Upper lobe of left lung (tissue), 6 donors: Measurements from ENCODE around the gene C10orf71. TPM values are rescaled to one million over a fixed set of nuclear protein-coding genes. Genes with fewer than 3 reads are reported as not detected.

ENCODE experiments used
- ATAC-seq, 2 donors: fragments of 200-7000 bp; cut with Tn5 transposase; one replicate each; pipeline ENCODE4 v1.9.1; 2022; ENCODE audit warnings: mild to moderate bottlenecking in 2 of 2, moderate library complexity in 2 of 2; ENCODE audit not compliant: low FRiP score in 2 of 2
- DNase-seq, 2 donors: peaks; one replicate each; pipeline ENCODE4 v3.0.0-alpha.2; 2019 to 2020
- H3K27ac ChIP-seq, 4 donors: fragments of 200-600 bp; sonication (generic); one replicate each; pipeline ENCODE4 v1.5.1; 2016 to 2019
- H3K27me3 ChIP-seq, 4 donors: fragments of 200-600 bp; sonication (generic); one replicate each; pipeline ENCODE4 v1.5.1; 2017 to 2019
- H3K36me3 ChIP-seq, 4 donors: fragments of 200-600 bp; sonication (generic); one replicate each; pipeline ENCODE4 v1.5.1; 2016 to 2019
- H3K4me1 ChIP-seq, 4 donors: fragments of 200-600 bp; sonication (generic); one replicate each; pipeline ENCODE4 v1.5.1; 2018 to 2019
- H3K4me3 ChIP-seq, 4 donors: fragments of 200-600 bp; sonication (generic); one replicate each; pipeline ENCODE4 v1.5.1; 2017 to 2019; ENCODE audit warnings: mild to moderate bottlenecking in 2 of 4, moderate library complexity in 1 of 4
- H3K9me3 ChIP-seq, 4 donors: fragments of 200-600 bp; sonication (generic); one replicate each; pipeline ENCODE4 v1.5.1; 2018 to 2019
- EP300 ChIP-seq, 4 donors: sonication (generic); formaldehyde crosslinking; IDR thresholded peaks; one replicate each; pipeline ENCODE4 v1.5.1; 2017; ENCODE audit warnings: antibody characterized with exemption in 4 of 4, control low read depth in 2 of 4
- POLR2A ChIP-seq, 4 donors: fragments of 450-650 bp; IDR thresholded peaks; one replicate each; pipeline ENCODE4 v1.5.1; 2016 to 2017; ENCODE audit warnings: antibody characterized with exemption in 4 of 4, mild to moderate bottlenecking in 2 of 4
- POLR2AphosphoS5 ChIP-seq, 2 donors: sonication (generic); formaldehyde crosslinking; IDR thresholded peaks; one replicate each; pipeline ENCODE4 v1.5.1; 2017; ENCODE audit warnings: antibody characterized with exemption in 2 of 2
- WGBS, 2 donors: methylation state at CpG; one replicate each; pipeline ENCODE4 v1.1.5; 2017 to 2018; 5-methylcytosine and 5-hydroxymethylcytosine counted together
- total RNA-seq, 6 donors: library from RNA; depleted of rRNA in 4 of 6; stranded (reverse); fragments of >200 nt in 4 of 6; gene quantifications; one replicate each; pipeline versions ENCODE4 v1.1.0 to v1.2.1, GENCODE V29; 2016 to 2021
- TF ChIP-seq, protein P1 (sequence below), 6 experiments: fragments of 450-650 bp in 4 of 6; fragments of 200-600 bp in 2 of 6; sonication (generic) in 2 of 6; IDR thresholded peaks; one replicate each; pipeline ENCODE4 v1.5.1; 2016 to 2019; ENCODE audit warnings: antibody characterized with exemption in 6 of 6
- donor health status: DM: no; HTN: no; CAD: no; lungs with moderate emphysema.
- donor health status: DM: no; HTN: yes; CAD: no; lungs with severe emphysema.

C10orf71 gene
- total RNA-seq, 6 donors from 2014 or later, result not detected

DNA sequence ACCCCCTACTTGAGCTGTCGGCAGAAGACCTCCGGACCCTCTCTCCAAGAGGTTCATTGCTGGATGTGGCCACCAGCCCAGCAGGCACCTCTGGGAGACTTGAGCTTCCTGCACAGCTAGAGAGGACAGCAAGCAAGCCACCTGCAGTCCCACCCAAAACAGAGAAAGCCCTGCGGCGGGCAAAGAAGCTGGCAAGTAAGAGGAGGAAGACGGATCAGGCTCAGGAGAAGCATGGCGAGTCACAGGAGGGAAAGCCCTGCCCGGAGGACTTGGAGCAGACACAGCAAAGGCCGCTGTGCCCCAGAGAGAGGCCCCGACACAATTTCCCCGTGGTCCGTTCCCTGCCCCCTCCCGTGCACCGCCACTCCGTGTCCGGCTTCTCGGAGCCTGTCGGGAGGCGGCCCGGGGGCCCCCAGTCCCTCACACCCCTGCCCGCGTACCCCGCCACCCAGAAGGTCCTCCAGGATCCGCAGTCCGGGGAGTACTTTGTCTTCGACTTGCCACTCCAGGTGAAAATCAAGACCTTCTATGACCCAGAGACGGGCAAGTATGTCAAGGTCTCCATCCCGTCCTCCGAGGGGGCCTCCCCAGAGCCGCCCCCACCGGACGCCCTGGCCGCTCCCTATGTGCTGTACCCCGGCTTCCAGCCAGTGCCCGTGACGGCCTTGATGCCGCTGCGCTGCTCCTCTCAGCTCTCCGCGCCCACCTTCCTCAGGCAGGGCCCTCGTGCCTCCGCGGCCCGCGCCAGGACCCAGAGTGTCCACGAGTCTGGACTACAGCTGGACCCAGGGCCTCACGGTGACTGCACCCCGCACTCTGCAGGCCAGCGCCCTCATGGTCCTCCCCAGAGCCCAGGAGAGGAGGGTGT, 27.2 kb downstream of the C10orf71 start:
- Histone ChIP-seq H3K4me3 (no peak overlapping the region), H3K4me1 (no peaks in the 10 kb centered on the region), H3K27ac (no peak overlapping the region), H3K9me3 (no peaks in the 10 kb centered on the region), H3K36me3 (no peaks in the 10 kb centered on the region), H3K27me3 (no peaks in the 10 kb centered on the region)
- TF ChIP-seq POLR2AphosphoS5 (IDR thresholded peaks at IDR 0.05), result no peak
- no peak for TF ChIP-seq POLR2A (IDR thresholded peaks at IDR 0.05)
- TF ChIP-seq, protein P1, sequence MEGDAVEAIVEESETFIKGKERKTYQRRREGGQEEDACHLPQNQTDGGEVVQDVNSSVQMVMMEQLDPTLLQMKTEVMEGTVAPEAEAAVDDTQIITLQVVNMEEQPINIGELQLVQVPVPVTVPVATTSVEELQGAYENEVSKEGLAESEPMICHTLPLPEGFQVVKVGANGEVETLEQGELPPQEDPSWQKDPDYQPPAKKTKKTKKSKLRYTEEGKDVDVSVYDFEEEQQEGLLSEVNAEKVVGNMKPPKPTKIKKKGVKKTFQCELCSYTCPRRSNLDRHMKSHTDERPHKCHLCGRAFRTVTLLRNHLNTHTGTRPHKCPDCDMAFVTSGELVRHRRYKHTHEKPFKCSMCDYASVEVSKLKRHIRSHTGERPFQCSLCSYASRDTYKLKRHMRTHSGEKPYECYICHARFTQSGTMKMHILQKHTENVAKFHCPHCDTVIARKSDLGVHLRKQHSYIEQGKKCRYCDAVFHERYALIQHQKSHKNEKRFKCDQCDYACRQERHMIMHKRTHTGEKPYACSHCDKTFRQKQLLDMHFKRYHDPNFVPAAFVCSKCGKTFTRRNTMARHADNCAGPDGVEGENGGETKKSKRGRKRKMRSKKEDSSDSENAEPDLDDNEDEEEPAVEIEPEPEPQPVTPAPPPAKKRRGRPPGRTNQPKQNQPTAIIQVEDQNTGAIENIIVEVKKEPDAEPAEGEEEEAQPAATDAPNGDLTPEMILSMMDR (IDR thresholded peaks at IDR 0.05), result no peak
- TF ChIP-seq EP300 (IDR thresholded peaks at IDR 0.05), result no peak
- 90 to 92% methylated on average over 30 to 48 of the region's 48 CpGs for WGBS, 2 donors
- peak; percentile 19 to 84 for DNase-seq
- no peak for ATAC-seq

GRCh38 chr10:49327036-49327813, 28.3 kb downstream of the C10orf71 start:
- Histone ChIP-seq H3K4me3 (no peak overlapping the region), H3K36me3 (no peaks in the 10 kb centered on the region), H3K4me1 (no peaks in the 10 kb centered on the region), H3K27ac (no peak overlapping the region), H3K27me3 (no peaks in the 10 kb centered on the region), H3K9me3 (no peaks in the 10 kb centered on the region)
- no peak for ATAC-seq
- WGBS, 2 donors, result 86% methylated on average over 8 of the region's 8 CpGs
- DNase-seq, result no peak
- TF ChIP-seq POLR2AphosphoS5 (IDR thresholded peaks at IDR 0.05) (no peak), POLR2A (IDR thresholded peaks at IDR 0.05) (no peak), EP300 (IDR thresholded peaks at IDR 0.05) (no peak)
- TF ChIP-seq, protein P1 (IDR thresholded peaks at IDR 0.05), result no peak

DNA sequence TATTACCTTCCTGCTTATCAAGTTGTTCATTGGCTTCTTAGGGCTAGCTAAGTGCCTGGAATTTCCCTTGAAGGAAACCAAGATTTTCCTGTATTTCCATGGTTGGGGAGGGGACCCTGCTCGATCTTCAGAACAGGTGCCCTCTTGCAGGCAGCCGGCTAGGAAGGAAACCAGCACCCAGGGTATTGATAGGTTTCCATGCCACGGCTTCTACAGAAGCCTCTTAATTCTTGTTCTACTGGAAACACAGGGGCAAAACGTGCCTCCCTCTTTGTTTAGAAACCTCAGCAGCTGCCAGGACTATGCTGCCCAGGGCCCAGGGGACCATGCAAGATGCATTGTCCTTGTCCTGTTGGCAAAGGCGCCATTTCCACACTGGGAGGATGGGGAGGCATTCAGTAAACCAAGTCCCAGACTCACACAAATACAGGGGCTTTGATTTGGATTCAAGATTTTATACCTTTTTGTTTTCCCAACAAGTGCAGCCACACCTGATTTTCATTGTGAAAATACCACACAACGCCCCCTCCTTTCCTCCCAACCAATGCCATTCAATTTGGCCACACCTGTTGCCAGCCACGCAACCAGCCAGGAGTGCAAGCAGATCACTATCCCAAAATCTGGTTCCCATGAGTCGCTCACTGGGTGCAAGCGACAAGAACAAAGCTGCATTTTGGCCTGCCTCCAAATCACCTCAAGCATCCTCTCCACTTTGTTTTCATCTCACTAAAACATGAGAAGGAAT, 29.6 kb downstream of the C10orf71 start:
- TF ChIP-seq POLR2AphosphoS5 (IDR thresholded peaks at IDR 0.05) (no peak), POLR2A (IDR thresholded peaks at IDR 0.05) (no peak), EP300 (IDR thresholded peaks at IDR 0.05) (no peak)
- TF ChIP-seq, protein P1 (IDR thresholded peaks at IDR 0.05), result no peak
- Histone ChIP-seq H3K4me3 (no peak overlapping the region), H3K27ac (no peak overlapping the region), H3K4me1 (no peaks in the 10 kb centered on the region), H3K27me3 (no peaks in the 10 kb centered on the region), H3K9me3 (no peaks in the 10 kb centered on the region), H3K36me3 (no peaks in the 10 kb centered on the region)
- ATAC-seq (no peak), DNase-seq (peak in 1 of 2 donors; percentile 17)
- 80 to 89% methylated on average over 7 to 9 of the region's 9 CpGs for WGBS, 2 donors

- Histone ChIP-seq H3K36me3 (no peaks in the 10 kb centered on the region), H3K27ac (no peak overlapping the region), H3K9me3 (no peaks in the 10 kb centered on the region), H3K4me3 (no peak overlapping the region), H3K4me1 (no peaks in the 10 kb centered on the region), H3K27me3 (no peaks in the 10 kb centered on the region)
- TF ChIP-seq POLR2AphosphoS5 (IDR thresholded peaks at IDR 0.05), result no peak
- DNase-seq, result peak in 1 of 2 donors; percentile 17
- ATAC-seq, result no peak
- WGBS, 2 donors, result 74 to 80% methylated on average over 4 of the region's 4 CpGs
Observed at GRCh38 chr10:49329146-49329505, 30.2 kb downstream of the C10orf71 start.

DNA sequence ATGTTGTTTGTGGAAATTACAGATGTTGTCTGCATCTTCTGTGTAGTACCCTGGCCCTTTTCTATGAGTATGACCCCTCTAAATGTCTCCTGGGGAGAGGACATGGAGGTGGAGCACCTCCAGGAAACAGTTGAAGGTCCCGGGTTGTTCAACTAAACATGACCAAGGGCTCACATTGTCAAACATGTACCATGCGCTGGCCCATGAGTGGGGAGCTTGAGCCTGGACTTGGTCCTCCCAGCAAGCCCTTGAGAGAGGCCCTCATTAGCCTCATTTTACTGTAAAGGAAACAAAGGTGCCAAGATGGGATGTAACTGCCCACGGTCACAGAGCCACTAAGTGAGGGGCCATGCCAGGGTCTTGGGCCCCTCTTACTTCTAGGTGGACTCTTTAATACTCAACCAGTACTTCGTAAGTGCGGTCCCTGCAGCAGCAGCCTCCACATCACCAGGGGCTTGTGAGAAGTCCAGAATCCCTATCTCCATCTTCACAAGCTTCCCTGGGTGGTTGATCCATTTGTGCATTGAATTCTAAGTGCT, 31.2 kb downstream of the C10orf71 start:
- H3K4me1 ChIP-seq, result no peaks in the 10 kb centered on the region
- H3K4me3 ChIP-seq, result no peak overlapping the region
- H3K9me3 ChIP-seq, result no peaks in the 10 kb centered on the region
- no peak overlapping the region for H3K27ac ChIP-seq
- H3K27me3 ChIP-seq, result no peaks in the 10 kb centered on the region
- TF ChIP-seq, protein P1 (IDR thresholded peaks at IDR 0.05), result no peak
- TF ChIP-seq POLR2AphosphoS5 (IDR thresholded peaks at IDR 0.05), result no peak
- no peak for TF ChIP-seq EP300 (IDR thresholded peaks at IDR 0.05)
- TF ChIP-seq POLR2A (IDR thresholded peaks at IDR 0.05), result no peak
- H3K36me3 ChIP-seq, result no peaks in the 10 kb centered on the region
- WGBS, 2 donors, result 90 to 95% methylated on average over 5 of the region's 5 CpGs
- ATAC-seq (no peak), DNase-seq (no peak)
